Effector memory CD4-positive, alpha-beta T cell (primary cell): ENCODE results near the gene CISD1.
"Not testable (repeated sequence)": the region's sequence is repeated elsewhere in the genome, so short reads cannot be mapped to it uniquely, and the experiment has no call there.

Experiments
- DNase-seq, 3 donors: peaks; one replicate each; pipeline ENCODE4 v3.0.0-alpha.2; 2020
- H3K27ac ChIP-seq: 2 replicates; pipeline ENCODE4 v1.7.0; 2013; ENCODE audit warnings: mild to moderate bottlenecking, low read length, moderate library complexity; ENCODE audit not compliant: insufficient read depth, poor library complexity, severe bottlenecking
- H3K27me3 ChIP-seq: replicated peaks from 2 replicates; pipeline ENCODE4 v1.7.0; 2013; ENCODE audit warnings: mild to moderate bottlenecking, low read length; ENCODE audit not compliant: insufficient read depth, control insufficient read depth, poor library complexity, severe bottlenecking
- H3K36me3 ChIP-seq: 2 replicates; pipeline ENCODE4 v1.7.0; 2013; ENCODE audit warnings: mild to moderate bottlenecking, low read length, moderate library complexity; ENCODE audit not compliant: control insufficient read depth, insufficient read depth
- H3K4me1 ChIP-seq: 2 replicates; pipeline ENCODE4 v1.7.0; 2013; ENCODE audit warnings: low read length, mild to moderate bottlenecking; ENCODE audit not compliant: control insufficient read depth, insufficient read depth, poor library complexity, severe bottlenecking
- H3K4me3 ChIP-seq: 2 replicates; pipeline ENCODE4 v1.7.0; 2013; ENCODE audit warnings: low read length, low read depth, mild to moderate bottlenecking; ENCODE audit not compliant: insufficient read depth, poor library complexity, severe bottlenecking
- H3K9me3 ChIP-seq: 2 replicates; pipeline ENCODE4 v1.7.0; 2013; ENCODE audit warnings: mild to moderate bottlenecking, low read length, moderate library complexity; ENCODE audit not compliant: control insufficient read depth
- total RNA-seq, 3 donors: gene quantifications; one replicate each; lab custom pipeline; 2026; lab: John Stamatoyannopoulos, UW

CISD1 gene
- 3.1 to 3.5 (median 3.1) reads per million in 3 donors for total RNA-seq

DNA sequence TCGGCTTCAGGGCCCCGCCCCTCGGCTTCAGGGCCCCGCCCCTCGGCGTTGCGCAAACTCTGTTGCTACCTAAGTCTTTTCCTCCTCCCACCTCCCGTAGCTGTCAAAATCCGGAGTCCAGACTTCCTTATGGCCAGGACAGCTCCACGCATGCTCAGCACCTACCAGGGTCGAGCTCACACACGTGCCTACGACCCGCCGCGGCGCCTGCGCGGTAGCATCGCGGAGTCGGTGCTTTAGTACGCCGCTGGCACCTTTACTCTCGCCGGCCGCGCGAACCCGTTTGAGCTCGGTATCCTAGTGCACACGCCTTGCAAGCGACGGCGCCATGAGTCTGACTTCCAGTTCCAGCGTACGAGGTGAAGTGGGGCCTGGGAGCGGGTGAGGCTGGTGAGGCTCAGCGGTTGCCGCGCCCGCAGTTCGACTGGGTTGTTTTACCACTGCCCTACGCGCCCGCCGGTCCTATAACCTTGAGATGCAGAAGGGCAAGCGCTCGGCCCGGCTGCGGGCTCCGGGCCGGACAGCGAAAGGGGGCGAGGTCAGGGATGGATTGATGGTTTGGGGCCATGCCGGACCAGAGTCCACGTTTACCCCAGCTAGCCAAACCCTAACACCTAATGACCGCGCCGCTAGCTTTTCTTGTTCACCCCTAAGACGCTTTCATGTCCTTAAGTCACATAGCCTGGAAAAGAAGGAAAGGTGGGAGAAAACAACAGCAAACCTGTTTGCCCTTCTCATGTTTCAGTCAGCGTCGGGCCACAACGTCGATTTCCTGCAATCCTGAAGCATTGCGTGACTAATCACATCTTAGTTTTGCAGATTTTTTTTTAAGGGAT is at the start of gene CISD1:
Gene CISD1, plus strand, starts transcription at position 217 of the 836 bp plus-strand sequence. Its CDS starts 112 bp downstream, at position 329.
- peak within 1 kb of the TSS; percentile 83 for H3K4me3 ChIP-seq
- no peaks in the 10 kb centered on the region for H3K36me3 ChIP-seq
- H3K27ac ChIP-seq, result peak within 1 kb of the TSS; percentile 75
- H3K9me3 ChIP-seq, result no peaks in the 10 kb centered on the region
- DNase-seq, result peak; percentile 90 to 93 (median 92)
- H3K27me3 ChIP-seq, result no peaks in the 10 kb centered on the region
- no peaks in the 10 kb centered on the region for H3K4me1 ChIP-seq

DNA sequence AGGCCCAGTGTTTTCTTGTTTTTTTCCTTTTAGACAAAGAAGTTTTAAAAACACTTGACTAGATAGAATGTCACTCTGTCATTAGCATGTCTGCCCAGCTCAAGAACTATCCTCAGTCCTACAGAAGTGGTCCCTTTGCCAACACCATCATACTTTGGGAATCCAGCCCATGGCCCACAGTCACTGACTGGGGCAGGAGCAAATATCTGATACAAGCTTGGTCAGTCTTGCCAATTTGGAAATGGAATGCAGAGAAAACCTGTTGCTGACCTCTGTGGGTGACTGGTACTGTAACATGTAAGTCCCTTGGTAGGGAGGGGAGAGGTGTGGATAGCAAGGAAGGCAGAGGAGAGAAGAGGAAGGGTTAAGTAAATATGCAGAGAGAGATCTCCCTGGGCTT is 49.1 kb upstream of the CISD1 start:
- Histone ChIP-seq H3K4me3 (no peak overlapping the region), H3K4me1 (no peaks in the 10 kb centered on the region), H3K36me3 (no peaks in the 10 kb centered on the region), H3K27me3 (no peaks in the 10 kb centered on the region), H3K9me3 (no peaks in the 10 kb centered on the region), H3K27ac (no peak overlapping the region)
- no peak for DNase-seq

DNA sequence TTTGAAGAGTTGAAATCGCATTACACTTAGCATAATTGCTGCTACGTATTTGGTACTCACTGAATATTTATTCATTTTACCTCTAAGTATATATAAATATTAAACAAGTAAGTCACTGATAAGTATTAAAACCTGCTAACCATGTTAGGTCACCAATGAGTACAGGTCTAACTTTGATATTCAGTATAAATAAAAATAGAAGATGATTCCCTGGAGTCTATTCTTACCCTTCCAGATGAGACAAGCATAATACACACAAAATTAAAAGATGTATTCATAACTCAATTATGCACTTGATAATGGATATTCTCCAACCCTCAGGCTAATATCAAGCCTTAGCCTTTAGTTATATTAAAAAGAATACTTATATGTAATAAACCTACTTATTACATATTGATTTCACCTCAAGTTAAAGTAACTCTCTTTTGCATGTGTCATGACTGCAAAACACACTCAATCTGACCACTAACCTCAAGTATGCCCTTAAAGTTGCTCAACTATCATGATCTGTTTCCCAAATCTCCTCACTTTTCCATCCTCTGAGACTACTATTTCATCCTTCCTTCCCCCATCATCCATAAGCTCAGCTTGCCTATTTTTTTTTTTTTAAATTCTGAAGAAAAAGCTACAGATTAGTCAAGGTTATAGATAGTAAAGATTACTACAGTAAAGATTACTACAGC is 48.1 kb upstream of the CISD1 start:
- no peaks in the 10 kb centered on the region for H3K9me3 ChIP-seq
- H3K27me3 ChIP-seq, result no peaks in the 10 kb centered on the region
- DNase-seq, result no peak

DNA sequence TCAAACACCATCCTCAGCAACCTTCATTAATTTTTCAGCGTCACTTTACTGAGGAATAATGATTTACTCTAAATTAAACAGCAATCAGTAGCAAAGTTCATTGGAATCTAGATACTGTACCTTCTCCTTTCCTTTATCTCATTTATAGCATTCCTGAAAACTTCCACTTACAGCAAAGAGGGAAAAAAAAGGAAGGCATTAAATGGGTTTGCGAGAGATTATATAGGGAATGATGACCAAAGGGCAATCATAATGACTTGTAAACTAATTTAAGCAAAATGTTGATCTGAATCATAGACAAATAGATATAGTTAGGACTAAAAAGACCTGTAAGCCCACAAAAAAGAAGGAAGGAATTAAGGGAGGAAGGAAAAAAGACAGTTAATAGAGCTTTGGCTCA is 43.3 kb upstream of the CISD1 start:
- H3K27me3 ChIP-seq, result no peaks in the 10 kb centered on the region
- H3K4me1 ChIP-seq, result no peaks in the 10 kb centered on the region
- H3K27ac ChIP-seq, result no peak overlapping the region
- DNase-seq, result no peak
- H3K36me3 ChIP-seq, result no peaks in the 10 kb centered on the region
- H3K4me3 ChIP-seq, result no peak overlapping the region
- no peaks in the 10 kb centered on the region for H3K9me3 ChIP-seq

More for the DNA sequence above, 48.1 kb upstream of the CISD1 start:
- Histone ChIP-seq H3K4me3 (no peak overlapping the region), H3K4me1 (no peaks in the 10 kb centered on the region), H3K27ac (no peak overlapping the region), H3K36me3 (no peaks in the 10 kb centered on the region)

DNA sequence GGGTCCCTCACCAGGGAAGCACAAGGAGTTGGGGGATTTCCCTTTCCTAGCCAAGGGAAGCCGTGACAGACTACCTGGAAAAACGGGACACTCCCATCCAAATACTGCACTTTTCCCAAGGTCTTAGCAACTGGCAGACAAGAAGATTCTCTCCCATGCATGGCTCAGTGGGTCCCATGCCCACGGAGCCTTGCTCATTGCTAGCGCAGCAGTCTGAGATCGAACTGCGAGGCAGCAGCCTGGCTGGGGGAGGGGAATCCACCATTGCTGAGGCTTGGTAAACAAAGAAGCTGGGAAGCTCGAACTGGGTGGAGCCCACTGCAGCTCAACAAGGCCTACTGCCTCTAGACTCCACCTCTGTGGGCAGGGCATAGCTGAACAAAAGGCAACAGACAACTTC is 39.1 kb upstream of the CISD1 start:
- not testable (repeated sequence) for H3K36me3 ChIP-seq, H3K4me1 ChIP-seq, H3K27me3 ChIP-seq, DNase-seq, H3K27ac ChIP-seq, H3K9me3 ChIP-seq, H3K4me3 ChIP-seq

DNA sequence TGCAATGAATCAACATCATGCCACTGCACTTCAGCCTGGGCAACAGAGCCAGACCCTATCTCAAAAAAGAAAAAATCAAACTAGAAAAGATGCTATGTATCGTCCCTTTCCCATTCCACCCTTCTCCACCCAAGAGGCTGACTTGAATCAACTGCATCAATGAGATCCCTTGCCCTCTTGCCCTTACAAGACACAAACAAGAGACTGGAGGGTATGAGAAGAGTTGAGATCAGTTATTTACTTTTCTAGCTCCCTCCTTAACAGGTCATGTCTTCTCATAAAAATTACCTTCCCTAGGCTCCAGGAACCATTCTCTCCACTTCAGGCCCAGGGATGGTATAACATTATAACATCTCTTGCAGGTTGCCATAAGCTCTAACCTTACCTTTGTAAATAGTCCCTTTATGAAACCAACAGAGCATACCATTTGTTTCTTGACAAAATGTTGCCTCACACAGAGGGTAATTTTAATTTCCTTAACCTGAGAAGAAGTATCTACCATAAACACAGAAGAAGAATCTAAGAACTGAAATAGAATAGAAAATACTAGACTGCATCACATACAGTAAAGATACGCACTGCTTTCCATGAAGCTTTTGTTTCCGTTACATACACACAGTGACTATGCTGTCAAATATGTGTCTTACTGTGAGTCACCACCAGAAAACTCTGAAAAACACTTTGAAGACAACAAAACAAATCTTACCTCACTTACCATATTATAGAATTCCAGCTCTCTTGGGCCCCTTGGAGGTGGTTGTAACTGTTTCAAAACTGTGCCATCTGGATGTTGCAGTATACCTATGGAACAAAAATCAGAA is 31.7 kb upstream of the CISD1 start:
- no peaks in the 10 kb centered on the region for H3K9me3 ChIP-seq
- no peak for DNase-seq
- H3K36me3 ChIP-seq, result no peaks in the 10 kb centered on the region
- H3K27ac ChIP-seq, result no peak overlapping the region
- H3K4me1 ChIP-seq, result no peaks in the 10 kb centered on the region
- H3K27me3 ChIP-seq, result no peaks in the 10 kb centered on the region
- no peak overlapping the region for H3K4me3 ChIP-seq

DNA sequence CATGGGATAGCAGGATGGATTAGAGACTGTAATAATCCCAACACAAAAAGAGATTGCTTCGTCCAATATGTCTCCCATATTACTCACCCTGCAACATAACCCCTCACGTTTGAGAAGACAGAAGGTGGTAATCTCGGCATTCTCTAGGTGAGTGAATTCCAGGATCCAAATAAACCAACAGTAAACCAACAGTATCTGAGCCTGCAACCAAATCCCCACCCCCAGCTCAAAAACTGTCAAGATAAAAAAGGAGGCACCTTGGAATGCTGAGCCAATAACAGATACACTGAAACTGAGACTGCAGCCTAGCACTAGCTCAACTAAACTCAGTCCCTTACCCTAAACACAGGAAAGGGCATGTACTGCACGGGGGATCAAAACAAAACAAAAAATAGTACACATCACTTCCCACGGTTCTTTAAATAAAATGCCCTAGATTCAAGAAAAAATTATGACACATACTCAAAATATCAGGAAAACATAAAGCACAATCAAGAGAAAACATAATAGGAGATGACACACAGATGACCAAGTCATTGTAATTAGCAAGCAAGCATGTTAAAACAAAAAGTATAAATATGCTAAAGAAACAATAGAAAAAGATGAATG is 29.3 kb upstream of the CISD1 start:
- no peak for DNase-seq
- H3K36me3 ChIP-seq, result no peaks in the 10 kb centered on the region
- H3K27me3 ChIP-seq, result no peaks in the 10 kb centered on the region
- no peaks in the 10 kb centered on the region for H3K4me1 ChIP-seq
- no peak overlapping the region for H3K27ac ChIP-seq
- no peak overlapping the region for H3K4me3 ChIP-seq
- no peaks in the 10 kb centered on the region for H3K9me3 ChIP-seq

DNA sequence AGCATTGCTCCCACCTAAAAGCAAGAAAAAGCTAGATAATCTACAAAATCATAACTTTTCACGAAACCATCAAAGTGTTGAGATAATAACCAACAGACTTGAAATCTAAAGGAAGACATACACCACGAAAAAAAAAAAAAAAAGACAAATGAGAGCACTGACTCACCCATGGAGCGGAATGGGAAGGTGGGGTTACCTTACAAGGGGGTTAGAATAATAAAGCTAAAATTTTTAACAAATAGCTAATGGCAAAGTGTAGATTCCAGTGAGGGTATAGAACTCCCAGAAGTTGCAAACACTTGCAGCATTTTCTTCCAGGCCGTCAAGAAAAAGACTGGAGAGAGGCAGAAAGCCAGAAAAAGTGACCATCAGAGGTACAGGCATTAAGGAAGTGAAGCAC is 28.4 kb upstream of the CISD1 start:
- H3K4me3 ChIP-seq, result no peak overlapping the region
- H3K4me1 ChIP-seq, result no peaks in the 10 kb centered on the region
- no peak overlapping the region for H3K27ac ChIP-seq
- no peaks in the 10 kb centered on the region for H3K36me3 ChIP-seq
- no peaks in the 10 kb centered on the region for H3K27me3 ChIP-seq
- no peak for DNase-seq
- H3K9me3 ChIP-seq, result no peaks in the 10 kb centered on the region

DNA sequence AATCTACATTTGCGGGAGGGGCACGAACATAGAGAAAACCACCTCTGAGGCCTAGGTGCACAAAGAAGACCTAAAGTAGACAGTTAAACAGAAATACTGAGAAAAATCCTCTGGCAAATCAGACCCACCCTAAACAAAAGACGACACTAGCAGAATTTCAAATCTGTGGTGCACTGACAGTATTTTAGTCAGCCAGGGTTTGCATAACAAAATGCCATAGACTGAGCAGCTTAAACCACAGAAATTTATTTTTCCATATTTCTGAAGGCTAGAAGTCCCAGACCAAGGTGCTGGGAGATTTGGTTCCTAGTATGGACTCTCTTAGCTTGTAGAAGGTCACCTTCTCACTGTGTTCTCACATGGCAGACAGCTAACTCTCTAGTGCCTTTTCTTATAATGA is 27.6 kb upstream of the CISD1 start:
- no peaks in the 10 kb centered on the region for H3K4me1 ChIP-seq
- H3K27ac ChIP-seq, result no peak overlapping the region
- H3K4me3 ChIP-seq, result no peak overlapping the region
- H3K27me3 ChIP-seq, result no peaks in the 10 kb centered on the region
- no peaks in the 10 kb centered on the region for H3K9me3 ChIP-seq
- no peaks in the 10 kb centered on the region for H3K36me3 ChIP-seq
- DNase-seq, result no peak
